ENCODE data around the gene CTF1.

Gene CTF1

GRCh38 chr16:30910427-30911029 is 14.1 kb downstream of the CTF1 start:
- no peak for DNase-seq

- DNase-seq, result no peak
Measured at GRCh38 chr16:30912794-30913412, 16.5 kb downstream of the CTF1 start.

- DNase-seq, result no peak
Measured at GRCh38 chr16:30914830-30915229, 18.4 kb downstream of the CTF1 start.

DNA sequence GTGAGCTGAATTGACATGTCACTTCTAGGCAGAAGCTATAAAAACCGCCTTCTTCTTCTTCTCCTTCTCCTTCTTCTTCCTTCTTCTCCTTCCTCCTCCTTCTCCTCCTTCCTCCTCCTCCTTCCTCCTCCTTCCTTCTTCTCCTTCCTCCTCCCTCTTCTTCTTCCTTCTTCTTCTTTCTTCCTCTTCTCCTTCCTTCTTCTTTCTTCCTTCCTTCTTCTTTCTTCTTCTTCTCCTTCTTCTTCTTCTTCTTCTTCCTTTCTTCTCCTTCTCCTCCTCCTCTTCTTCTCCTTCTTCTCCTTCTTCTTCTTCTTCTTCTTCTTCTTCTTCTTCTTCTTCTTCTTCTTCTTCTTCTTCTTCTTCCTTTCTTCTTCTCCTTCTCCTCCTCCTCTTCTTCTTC is 22.2 kb downstream of the CTF1 start:
- no peak for DNase-seq

GRCh38 chr16:30920891-30921290 is 24.5 kb downstream of the CTF1 start:
- no peak for DNase-seq

GRCh38 chr16:30921459-30921747 is 25.0 kb downstream of the CTF1 start:
- no peak for DNase-seq

GRCh38 chr16:30921748-30922419 is 25.5 kb downstream of the CTF1 start:
- DNase-seq, result peak; percentile 88

- peak; percentile 100 for DNase-seq
Measured at GRCh38 chr16:30922420-30922959, 26.1 kb downstream of the CTF1 start.

DNA sequence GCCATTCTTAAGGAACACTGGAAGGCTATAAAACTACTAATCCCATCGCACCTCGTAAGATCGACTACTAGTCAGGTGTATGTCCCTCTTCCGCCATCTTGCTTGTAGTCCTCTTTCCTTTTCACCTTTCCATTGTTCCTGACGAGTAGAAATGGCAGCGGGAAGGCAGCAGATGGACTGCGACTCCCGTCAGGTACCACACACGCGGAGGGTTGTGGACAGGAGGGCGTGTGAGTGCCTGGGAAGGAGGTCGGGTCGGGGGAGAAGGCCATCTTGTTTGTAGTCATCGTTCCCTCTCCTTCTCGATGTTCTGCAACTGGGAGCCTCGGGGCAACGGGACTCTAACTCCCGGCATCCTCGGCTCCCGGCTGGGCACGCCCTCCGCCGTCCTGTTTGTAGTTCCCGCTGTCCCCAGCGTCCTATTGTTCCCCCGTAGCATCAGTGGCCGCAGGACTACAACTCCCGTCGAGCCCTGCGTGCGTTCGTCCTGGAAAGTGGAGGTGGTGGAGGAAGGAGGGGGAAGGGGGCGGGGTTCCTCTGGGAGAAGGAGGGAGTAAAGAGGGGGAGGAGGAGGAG is 26.6 kb downstream of the CTF1 start:
- DNase-seq, result peak; percentile 99

- DNase-seq, result no peak
Measured at GRCh38 chr16:30923554-30924075, 27.2 kb downstream of the CTF1 start, which contains the start of gene FBXL19. FBXL19 (plus strand) TSS chr16:30923572; CDS start chr16:30925755, 2,183 bp downstream.

DNA sequence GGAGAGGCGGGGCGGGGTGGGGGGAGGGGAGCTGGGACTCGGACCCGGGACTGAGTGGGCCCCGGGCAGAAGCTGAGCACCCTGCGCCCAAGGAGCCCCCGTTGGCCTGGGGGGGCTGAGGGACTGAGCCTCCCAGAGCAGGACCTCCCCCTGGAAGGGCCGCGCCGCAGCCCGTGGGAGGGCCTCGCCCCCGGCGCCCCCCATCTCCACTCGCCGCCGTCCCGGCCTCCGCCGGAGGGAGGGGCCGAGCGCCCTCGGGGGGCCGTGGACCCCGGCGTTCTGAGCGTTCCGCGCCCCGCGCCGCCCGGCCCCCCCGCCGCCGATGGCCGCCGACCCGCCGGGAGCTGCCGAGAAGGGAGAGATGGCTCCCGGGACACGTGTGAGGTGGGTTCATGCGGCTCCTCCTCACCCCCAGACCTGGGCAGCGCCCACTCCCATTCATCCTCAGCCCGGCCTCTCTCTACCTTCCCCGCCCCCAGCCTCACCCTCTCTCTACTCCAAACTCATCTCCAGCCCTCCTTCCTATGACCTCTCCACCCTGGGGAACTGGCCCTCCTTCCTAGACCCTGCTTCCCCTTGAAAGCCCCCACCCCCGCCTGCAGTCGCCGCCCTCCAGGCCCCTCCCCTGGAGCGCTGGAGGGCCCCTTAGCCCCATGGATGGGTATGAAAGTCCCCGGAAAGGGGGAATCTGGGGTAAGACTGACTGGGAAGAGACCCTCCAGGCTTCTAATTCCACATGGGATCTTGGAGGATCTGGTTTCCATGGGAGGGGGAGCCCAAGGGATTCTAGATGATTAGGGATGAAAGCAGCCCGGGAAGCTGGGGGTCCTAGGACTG is 27.9 kb downstream of the CTF1 start:
- no peak for DNase-seq

DNA sequence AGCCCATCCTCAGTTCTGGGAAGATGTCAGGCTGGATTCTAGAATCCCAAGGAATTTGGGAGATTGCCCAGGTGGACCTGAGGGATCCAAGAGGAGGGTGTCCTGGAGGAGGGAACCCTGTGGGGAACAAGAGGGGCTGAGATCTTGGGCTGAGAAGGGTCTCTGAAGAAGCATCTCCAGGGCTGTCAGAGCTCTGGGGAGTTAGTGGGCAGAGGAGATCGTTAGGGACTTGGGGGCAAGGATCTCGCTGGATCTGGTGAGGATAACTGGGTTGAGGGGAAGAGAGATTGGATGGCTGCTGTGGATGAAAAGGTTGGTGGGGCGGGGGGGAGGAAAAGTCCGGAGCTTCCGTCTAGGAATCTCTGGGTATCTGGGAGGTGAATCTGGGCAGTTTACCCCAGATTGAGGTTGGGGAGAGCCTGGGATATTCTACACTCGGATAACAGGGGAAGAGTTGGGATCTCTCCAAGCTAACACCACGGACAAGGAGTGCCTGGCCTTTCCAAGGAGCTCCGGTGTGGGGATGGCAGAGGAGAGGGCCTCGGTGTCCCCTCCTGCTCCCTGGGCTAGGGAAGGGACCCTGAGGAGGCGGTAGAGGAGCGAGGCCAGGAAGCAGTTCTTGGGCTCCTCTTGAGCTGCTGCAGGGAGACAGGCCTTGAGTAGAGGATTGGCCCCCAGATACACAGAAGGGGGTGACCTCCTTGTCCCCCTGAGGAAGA is 28.7 kb downstream of the CTF1 start:
- DNase-seq, result no peak

- DNase-seq, result no peak
Measured at GRCh38 chr16:30925632-30925987, 29.2 kb downstream of the CTF1 start.

- DNase-seq, result no peak
Measured at GRCh38 chr16:30925995-30926811, 29.8 kb downstream of the CTF1 start.

- DNase-seq, result no peak
Measured at GRCh38 chr16:30926937-30927788, 30.7 kb downstream of the CTF1 start.

GRCh38 chr16:30927789-30928378 is 31.5 kb downstream of the CTF1 start:
- peak; percentile 72 for DNase-seq

- no peak for DNase-seq
Measured at GRCh38 chr16:30928390-30928789, 32.0 kb downstream of the CTF1 start.

DNA sequence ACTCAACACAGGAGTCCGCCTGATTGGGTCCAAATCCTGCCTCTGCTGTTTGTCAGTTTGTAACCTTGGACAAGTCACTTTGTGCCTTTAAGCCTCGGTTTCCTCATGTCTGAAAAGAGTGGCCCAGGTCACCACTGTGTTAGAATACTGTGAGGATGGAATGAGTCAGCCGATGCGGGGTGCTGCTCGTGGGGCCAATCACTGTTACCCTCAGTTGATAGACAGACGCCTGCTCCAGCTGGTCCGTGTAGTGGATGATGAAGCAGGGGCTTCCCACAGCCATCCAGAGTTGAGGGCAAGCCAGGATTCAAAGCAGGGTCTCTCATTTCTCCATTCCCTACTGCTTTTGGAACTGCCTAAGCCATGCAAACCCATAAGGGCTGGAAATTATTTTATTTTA is 32.8 kb downstream of the CTF1 start:
- peak; percentile 30 for DNase-seq

DNA sequence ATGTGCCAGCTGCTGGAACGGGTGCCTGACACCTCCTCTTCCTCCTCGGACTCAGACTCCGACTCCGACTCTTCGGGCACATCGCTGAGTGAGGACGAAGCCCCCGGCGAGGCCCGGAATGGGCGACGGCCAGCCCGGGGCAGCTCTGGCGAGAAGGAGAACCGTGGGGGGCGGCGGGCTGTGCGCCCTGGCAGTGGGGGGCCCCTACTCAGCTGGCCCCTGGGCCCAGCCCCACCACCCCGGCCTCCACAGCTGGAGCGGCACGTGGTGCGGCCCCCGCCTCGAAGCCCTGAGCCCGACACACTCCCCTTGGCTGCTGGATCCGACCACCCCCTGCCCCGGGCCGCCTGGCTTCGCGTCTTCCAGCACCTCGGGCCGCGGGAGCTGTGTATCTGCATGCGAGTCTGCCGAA is 33.8 kb downstream of the CTF1 start:
- DNase-seq, result no peak
